Nephron (organoid): ENCODE data around the gene CDC42BPB.

Source experiments
- H3K27ac Mint-ChIP-seq, 3 experiments: 2 replicates each; pipeline ENCODE4 v1.8.0; 2020; ENCODE audit warnings: mixed read lengths in 3 of 3, mild to moderate bottlenecking in 2 of 3, moderate library complexity in 1 of 3
- H3K27me3 Mint-ChIP-seq: 2 replicates; pipeline ENCODE4 v1.8.0; 2021; ENCODE audit warnings: low read depth, mild to moderate bottlenecking, moderate library complexity, mixed read lengths
- H3K36me3 Mint-ChIP-seq: 2 replicates; pipeline ENCODE4 v1.8.0; 2020; ENCODE audit warnings: low read depth, mixed read lengths
- H3K4me1 Mint-ChIP-seq: 2 replicates; pipeline ENCODE4 v1.8.0; 2020; ENCODE audit warnings: mixed read lengths
- H3K4me3 Mint-ChIP-seq, 3 experiments: 2 replicates each; pipeline ENCODE4 v1.8.0; 2020; ENCODE audit warnings: mild to moderate bottlenecking in 3 of 3, mixed read lengths in 3 of 3, moderate library complexity in 2 of 3
- H3K9me3 Mint-ChIP-seq: 2 replicates; pipeline ENCODE4 v1.8.0; 2020; ENCODE audit warnings: mixed read lengths
- CTCF ChIP-seq, 3 experiments: fragments of 200-600 bp; sonication (generic); IDR thresholded peaks; one replicate each; pipeline ENCODE4 v1.5.0; 2021; ENCODE audit warnings: antibody characterized with exemption in 3 of 3; ENCODE audit not compliant: unreplicated experiment in 3 of 3

Gene CDC42BPB

GRCh38 chr14:103086771-103087342 is 29.5 kb upstream of the CDC42BPB start:
- Mint-ChIP-seq H3K4me1 (no peaks in the 10 kb centered on the region), H3K27ac (no peak overlapping the region), H3K9me3 (peaks cover 2% of the 10 kb centered on the region), H3K36me3 (no peaks in the 10 kb centered on the region), H3K4me3 (no peak overlapping the region), H3K27me3 (peaks cover 28% of the 10 kb centered on the region)
- TF ChIP-seq CTCF (IDR thresholded peaks at IDR 0.05; ENCODE audit: unreplicated experiment in 3 of 3): no peak

- H3K36me3 Mint-ChIP-seq: no peaks in the 10 kb centered on the region
- H3K4me1 Mint-ChIP-seq: no peaks in the 10 kb centered on the region
- peaks cover 2% of the 10 kb centered on the region for H3K9me3 Mint-ChIP-seq
- no peak overlapping the region for H3K27ac Mint-ChIP-seq
- H3K27me3 Mint-ChIP-seq: peaks cover 21% of the 10 kb centered on the region
- TF ChIP-seq CTCF (IDR thresholded peaks at IDR 0.05; ENCODE audit: unreplicated experiment in 3 of 3): no peak
- peak overlapping the region in 1 of 3 experiments; percentile 46 for H3K4me3 Mint-ChIP-seq
These were observed 28.1 kb upstream of the CDC42BPB start for GRCh38 chr14:103085106-103086091.

GRCh38 chr14:103084021-103084919 is 26.9 kb upstream of the CDC42BPB start, which contains the start of gene LBHD2:
TSS of gene LBHD2 (plus strand) at chr14:103084210. CDS start at chr14:103086013, 1,803 bp downstream.
- peaks cover 21% of the 10 kb centered on the region for H3K27me3 Mint-ChIP-seq
- H3K4me1 Mint-ChIP-seq: no peaks in the 10 kb centered on the region
- peaks cover 2% of the 10 kb centered on the region for H3K9me3 Mint-ChIP-seq
- H3K4me3 Mint-ChIP-seq: peak within 1 kb of the TSS; percentile 22 to 48 (median 23)
- H3K36me3 Mint-ChIP-seq: no peaks in the 10 kb centered on the region
- no peak for TF ChIP-seq CTCF (IDR thresholded peaks at IDR 0.05; ENCODE audit: unreplicated experiment in 3 of 3)
- no peak within 1 kb of the TSS for H3K27ac Mint-ChIP-seq

- Mint-ChIP-seq H3K4me3 (no peak overlapping the region), H3K9me3 (peaks cover 2% of the 10 kb centered on the region), H3K36me3 (no peaks in the 10 kb centered on the region), H3K27me3 (peaks cover 25% of the 10 kb centered on the region), H3K4me1 (no peaks in the 10 kb centered on the region), H3K27ac (no peak overlapping the region)
- no peak for TF ChIP-seq CTCF (IDR thresholded peaks at IDR 0.05; ENCODE audit: unreplicated experiment in 3 of 3)
These were observed 24.6 kb upstream of the CDC42BPB start for GRCh38 chr14:103081951-103082350.

GRCh38 chr14:103078860-103079587 is 21.7 kb upstream of the CDC42BPB start:
- peaks cover 5% of the 10 kb centered on the region for H3K4me1 Mint-ChIP-seq
- no peak overlapping the region for H3K4me3 Mint-ChIP-seq

More at GRCh38 chr14:103078860-103079587, 21.7 kb upstream of the CDC42BPB start:
- H3K27me3 Mint-ChIP-seq: peaks cover 15% of the 10 kb centered on the region
- H3K36me3 Mint-ChIP-seq: no peaks in the 10 kb centered on the region
- no peaks in the 10 kb centered on the region for H3K9me3 Mint-ChIP-seq
- H3K27ac Mint-ChIP-seq: no peak overlapping the region
- TF ChIP-seq CTCF (IDR thresholded peaks at IDR 0.05; ENCODE audit: unreplicated experiment in 3 of 3): no peak
